ENCODE results near the gene TMED3. TPM values are rescaled to one million over a fixed set of nuclear protein-coding genes. Genes with fewer than 3 reads are reported as not detected.

TMED3 gene
- total and polyA plus RNA-seq, 2 donors from 2014 or later: 40.5 to 105 TPM

DNA sequence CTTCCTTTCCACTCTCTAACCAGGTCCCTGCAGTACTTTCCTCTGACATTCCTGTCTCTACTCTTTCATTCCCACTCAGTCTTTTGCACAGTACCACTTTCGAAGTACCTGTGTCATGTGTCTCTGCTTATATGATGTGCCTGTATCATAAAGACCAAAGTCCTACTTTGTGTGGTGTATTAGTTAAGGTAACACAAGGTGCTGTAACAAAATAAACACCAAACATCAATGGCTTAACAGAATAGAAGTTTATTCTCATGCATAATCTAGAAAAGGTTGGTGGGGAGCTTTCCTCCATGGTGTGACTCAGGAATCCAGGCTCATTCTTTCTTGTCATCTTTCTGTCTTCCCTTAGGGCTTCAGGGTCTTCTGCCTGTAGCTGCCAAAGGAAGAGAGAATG is 3.3 kb downstream of the TMED3 start:
- no peak for DNase-seq
- Histone ChIP-seq H3K36me3 (ENCODE audit: control insufficient read depth in 2 of 3, insufficient read depth in 3 of 3, low read length in 3 of 3) (peaks cover 13 to 16% (median 14%) of the 10 kb centered on the region in 3 donors), H3K27me3 (ENCODE audit: control insufficient read depth, insufficient read depth, low read length) (no peaks in the 10 kb centered on the region), H3K9ac (ENCODE audit: low read length in 3 of 3) (no peak overlapping the region), H3K9me3 (ENCODE audit: control insufficient read depth in 2 of 3, insufficient read depth in 1 of 3, low read length in 3 of 3) (no peaks in the 10 kb centered on the region), H3K4me1 (ENCODE audit: control insufficient read depth in 2 of 3, insufficient read depth in 2 of 3, low read depth in 1 of 3, low read length in 3 of 3) (peaks cover 0 to 9% (median 0%) of the 10 kb centered on the region in 3 donors), H3K27ac (ENCODE audit: low read depth in 2 of 2, low read length in 2 of 2) (no peak overlapping the region), H3K4me3 (ENCODE audit: low read length in 3 of 3) (no peak overlapping the region)
- no peak for FAIRE-seq
- no peak for TF ChIP-seq CTCF (IDR thresholded peaks at IDR 0.05; ENCODE audit: borderline replicate concordance, extremely low read depth, insufficient read depth)
- intact Hi-C loops (cut with DNase I): no loop called here

GRCh38 chr15:79314811-79315210 is 3.9 kb downstream of the TMED3 start:
- Histone ChIP-seq H3K4me3 (ENCODE audit: low read length in 3 of 3) (no peak overlapping the region), H3K27ac (ENCODE audit: low read depth in 2 of 2, low read length in 2 of 2) (no peak overlapping the region), H3K9ac (ENCODE audit: low read length in 3 of 3) (no peak overlapping the region), H3K36me3 (ENCODE audit: control insufficient read depth in 2 of 3, insufficient read depth in 3 of 3, low read length in 3 of 3) (peaks cover 13 to 16% (median 15%) of the 10 kb centered on the region in 3 donors), H3K4me1 (ENCODE audit: control insufficient read depth in 2 of 3, insufficient read depth in 2 of 3, low read depth in 1 of 3, low read length in 3 of 3) (peaks cover 0 to 9% (median 0%) of the 10 kb centered on the region in 3 donors), H3K27me3 (ENCODE audit: control insufficient read depth, insufficient read depth, low read length) (no peaks in the 10 kb centered on the region), H3K9me3 (ENCODE audit: control insufficient read depth in 2 of 3, insufficient read depth in 1 of 3, low read length in 3 of 3) (no peaks in the 10 kb centered on the region)
- FAIRE-seq (no peak), DNase-seq (no peak)
- no peak for TF ChIP-seq CTCF (IDR thresholded peaks at IDR 0.05; ENCODE audit: borderline replicate concordance, extremely low read depth, insufficient read depth)
- intact Hi-C loops (cut with DNase I): no loop called here

DNA sequence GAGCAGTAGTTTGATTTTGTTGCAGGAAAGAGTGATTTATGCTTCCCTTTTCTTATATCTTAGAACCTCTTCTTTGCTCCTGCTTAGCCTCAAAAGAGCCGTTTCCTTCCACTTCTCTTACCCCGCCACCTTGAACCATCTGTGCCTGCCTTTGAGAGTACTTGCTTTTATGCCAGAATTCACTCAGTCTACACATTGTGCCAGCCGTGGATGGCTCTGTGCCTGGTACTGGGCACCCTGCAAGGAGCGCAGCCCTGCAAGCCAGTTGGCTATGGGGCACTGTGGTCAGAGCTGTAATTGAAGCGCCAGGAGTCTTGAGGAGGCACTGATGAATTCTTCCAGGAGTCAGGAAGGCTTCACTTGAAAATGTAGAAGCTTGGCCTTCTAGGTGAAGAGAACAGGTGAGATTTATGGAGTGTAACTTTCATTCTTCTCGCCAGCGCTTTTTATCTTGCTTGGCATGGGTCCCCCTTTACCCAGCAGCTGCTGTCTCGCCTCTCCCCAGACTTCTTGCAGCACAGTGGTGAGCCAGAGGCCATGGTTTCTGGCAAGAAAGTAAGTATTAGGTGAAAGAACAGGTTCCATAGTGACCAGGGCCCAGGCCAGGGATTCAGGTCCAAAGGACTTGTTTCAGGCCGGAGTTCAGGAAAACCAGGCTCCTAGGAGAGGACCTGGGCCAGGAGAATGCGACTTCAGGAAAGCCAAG is 4.9 kb downstream of the TMED3 start:
- Histone ChIP-seq H3K4me1 (ENCODE audit: control insufficient read depth in 2 of 3, insufficient read depth in 2 of 3, low read depth in 1 of 3, low read length in 3 of 3) (peaks cover 0 to 9% (median 0%) of the 10 kb centered on the region in 3 donors), H3K36me3 (ENCODE audit: control insufficient read depth in 2 of 3, insufficient read depth in 3 of 3, low read length in 3 of 3) (peaks cover 13 to 16% (median 15%) of the 10 kb centered on the region in 3 donors), H3K9ac (ENCODE audit: low read length in 3 of 3) (no peak overlapping the region), H3K9me3 (ENCODE audit: control insufficient read depth in 2 of 3, insufficient read depth in 1 of 3, low read length in 3 of 3) (no peaks in the 10 kb centered on the region), H3K4me3 (ENCODE audit: low read length in 3 of 3) (no peak overlapping the region), H3K27ac (ENCODE audit: low read depth in 2 of 2, low read length in 2 of 2) (no peak overlapping the region), H3K27me3 (ENCODE audit: control insufficient read depth, insufficient read depth, low read length) (no peaks in the 10 kb centered on the region)
- DNase-seq: no peak
- FAIRE-seq: no peak
- no peak for TF ChIP-seq CTCF (IDR thresholded peaks at IDR 0.05; ENCODE audit: borderline replicate concordance, extremely low read depth, insufficient read depth)
- intact Hi-C loops (cut with DNase I): no loop called here

Data from kidney (tissue), 14 donors.